Measurements from ENCODE around the gene IRF7. TPM values are rescaled to one million over a fixed set of nuclear protein-coding genes. Genes with fewer than 3 reads are reported as not detected.
"Not testable (repeated sequence)": the region's sequence is repeated elsewhere in the genome, so short reads cannot be mapped to it uniquely, and the experiment has no call there.

IRF7 gene
- total RNA-seq, 1 donor from 2014 or later, result 45.3 TPM

GRCh38 chr11:650482-650881, 34.7 kb upstream of the IRF7 start:
- no peak for DNase-seq
- Mint-ChIP-seq H3K4me3 (no peak overlapping the region), H3K36me3 (ENCODE audit: low read depth) (peaks cover 26% of the 10 kb centered on the region), H3K9me3 (no peaks in the 10 kb centered on the region), H3K27ac (no peak overlapping the region), H3K27me3 (no peaks in the 10 kb centered on the region), H3K4me1 (no peaks in the 10 kb centered on the region)
- intact Hi-C loops (cut with micrococcal nuclease), result no loop called here

DNA sequence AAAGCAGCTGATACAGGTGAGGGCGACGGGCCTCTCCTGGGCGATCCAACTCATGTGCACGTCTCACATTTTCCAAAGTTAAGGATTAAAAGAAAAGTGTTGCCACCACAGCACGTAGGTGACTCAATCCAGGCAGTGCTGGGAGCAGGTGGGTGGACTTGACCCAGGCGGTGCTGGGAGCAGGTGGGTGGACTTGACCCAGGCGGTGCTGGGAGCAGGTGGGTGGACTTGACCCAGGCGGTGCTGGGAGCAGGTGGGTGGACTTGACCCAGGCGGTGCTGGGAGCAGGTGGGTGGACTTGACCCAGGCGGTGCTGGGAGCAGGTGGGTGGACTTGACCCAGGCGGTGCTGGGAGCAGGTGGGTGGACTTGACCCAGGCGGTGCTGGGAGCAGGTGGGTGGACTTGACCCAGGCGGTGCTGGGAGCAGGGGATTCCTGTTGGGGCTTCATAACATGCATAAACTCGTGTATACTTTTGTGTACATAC, 32.0 kb upstream of the IRF7 start:
- H3K4me1 Mint-ChIP-seq; H3K27ac Mint-ChIP-seq; DNase-seq; H3K27me3 Mint-ChIP-seq; intact Hi-C loops (cut with micrococcal nuclease); H3K4me3 Mint-ChIP-seq; H3K9me3 Mint-ChIP-seq: not testable (repeated sequence)
- H3K36me3 Mint-ChIP-seq (ENCODE audit: low read depth), result peaks cover 19% of the 10 kb centered on the region

DNA sequence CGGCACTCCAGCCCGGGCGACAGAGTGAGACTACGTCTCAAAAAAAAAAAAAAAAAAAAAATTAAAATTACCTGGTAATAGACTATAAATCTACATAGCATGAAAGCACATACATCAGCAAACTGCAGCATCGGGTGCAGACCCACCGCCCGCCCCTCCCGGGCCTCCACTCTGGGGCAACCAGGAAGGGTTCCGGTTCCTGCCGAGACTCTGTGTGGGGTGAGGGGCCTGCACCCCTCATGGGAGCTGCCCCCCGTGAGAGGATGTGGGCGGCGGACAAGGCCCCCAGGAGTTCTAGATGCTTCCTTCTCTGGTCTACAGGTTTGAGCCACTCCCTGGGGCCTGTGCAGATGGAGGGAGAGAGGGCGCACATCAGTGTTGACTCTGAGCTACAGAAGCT, 30.5 kb upstream of the IRF7 start:
- Mint-ChIP-seq H3K4me3 (no peak overlapping the region), H3K27me3 (no peaks in the 10 kb centered on the region), H3K9me3 (no peaks in the 10 kb centered on the region), H3K27ac (no peak overlapping the region), H3K4me1 (peaks cover 2% of the 10 kb centered on the region), H3K36me3 (ENCODE audit: low read depth) (peaks cover 11% of the 10 kb centered on the region)
- intact Hi-C loops (cut with micrococcal nuclease), result no loop called here
- no peak for DNase-seq

- no peaks in the 10 kb centered on the region for H3K27me3 Mint-ChIP-seq
- no peak overlapping the region for H3K27ac Mint-ChIP-seq
- no peaks in the 10 kb centered on the region for H3K9me3 Mint-ChIP-seq
- intact Hi-C loops (cut with micrococcal nuclease), result no loop called here
- DNase-seq, result no peak
- peaks cover 2% of the 10 kb centered on the region for H3K4me1 Mint-ChIP-seq
- peaks cover 8% of the 10 kb centered on the region for H3K36me3 Mint-ChIP-seq (ENCODE audit: low read depth)
- H3K4me3 Mint-ChIP-seq, result no peak overlapping the region
Measured at GRCh38 chr11:645536-645935, 29.8 kb upstream of the IRF7 start.

GRCh38 chr11:643849-644738, 28.3 kb upstream of the IRF7 start:
- Mint-ChIP-seq H3K4me3 (no peak overlapping the region), H3K9me3 (no peaks in the 10 kb centered on the region), H3K27me3 (peaks cover 3% of the 10 kb centered on the region), H3K36me3 (ENCODE audit: low read depth) (peaks cover 9% of the 10 kb centered on the region), H3K27ac (no peak overlapping the region), H3K4me1 (peaks cover 4% of the 10 kb centered on the region)
- intact Hi-C loops (cut with micrococcal nuclease), result no loop called here
- no peak for DNase-seq

GRCh38 chr11:643366-643765, 27.6 kb upstream of the IRF7 start:
- intact Hi-C loops (cut with micrococcal nuclease), result no loop called here
- peaks cover 9% of the 10 kb centered on the region for H3K36me3 Mint-ChIP-seq (ENCODE audit: low read depth)

DNA sequence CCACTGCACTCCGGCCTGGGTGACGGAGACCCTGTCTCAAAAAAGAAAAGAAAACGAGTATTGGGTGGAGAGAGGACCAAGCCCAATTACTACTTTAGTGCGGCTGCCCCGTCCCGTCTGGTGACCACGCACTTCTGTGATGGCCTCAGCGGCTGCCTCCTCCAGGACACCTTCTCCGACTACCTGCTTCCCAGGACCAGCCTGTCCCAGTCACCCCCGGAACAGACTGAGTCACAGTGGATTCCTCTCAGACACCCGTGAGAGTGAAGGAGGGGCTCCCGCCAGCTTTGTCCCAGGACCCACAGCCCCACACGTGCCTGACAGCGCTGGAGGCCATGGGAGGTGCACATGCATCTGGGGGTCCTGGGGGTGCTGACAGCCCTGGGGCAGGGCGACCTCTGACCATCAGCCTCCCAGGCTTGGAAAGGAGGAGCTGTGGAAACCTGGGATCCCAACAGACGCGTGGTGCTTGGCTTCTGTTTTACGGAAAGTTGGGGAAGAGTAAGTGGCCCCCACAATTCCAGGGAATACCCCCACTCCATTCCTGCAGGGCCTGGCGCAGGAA, 26.1 kb upstream of the IRF7 start:
- DNase-seq, result no peak
- no peak overlapping the region for H3K27ac Mint-ChIP-seq
- no peak overlapping the region for H3K4me3 Mint-ChIP-seq
- H3K27me3 Mint-ChIP-seq, result peaks cover 16% of the 10 kb centered on the region
- H3K36me3 Mint-ChIP-seq (ENCODE audit: low read depth), result peaks cover 7% of the 10 kb centered on the region
- H3K9me3 Mint-ChIP-seq, result no peaks in the 10 kb centered on the region
- H3K4me1 Mint-ChIP-seq, result peaks cover 8% of the 10 kb centered on the region
- intact Hi-C loops (cut with micrococcal nuclease), result no loop called here

More at GRCh38 chr11:643366-643765, 27.6 kb upstream of the IRF7 start:
- Mint-ChIP-seq H3K27me3 (peaks cover 10% of the 10 kb centered on the region), H3K4me3 (no peak overlapping the region), H3K9me3 (no peaks in the 10 kb centered on the region), H3K27ac (no peak overlapping the region), H3K4me1 (peaks cover 4% of the 10 kb centered on the region)
- no peak for DNase-seq

GRCh38 chr11:640021-640706, 24.4 kb upstream of the IRF7 start:
- no peak overlapping the region for H3K27ac Mint-ChIP-seq
- H3K9me3 Mint-ChIP-seq, result no peaks in the 10 kb centered on the region
- DNase-seq, result no peak
- intact Hi-C loops (cut with micrococcal nuclease), result no loop called here
- peaks cover 27% of the 10 kb centered on the region for H3K27me3 Mint-ChIP-seq
- H3K4me1 Mint-ChIP-seq, result peaks cover 10% of the 10 kb centered on the region
- peaks cover 7% of the 10 kb centered on the region for H3K36me3 Mint-ChIP-seq (ENCODE audit: low read depth)
- H3K4me3 Mint-ChIP-seq, result peak overlapping the region; percentile 21

DNA sequence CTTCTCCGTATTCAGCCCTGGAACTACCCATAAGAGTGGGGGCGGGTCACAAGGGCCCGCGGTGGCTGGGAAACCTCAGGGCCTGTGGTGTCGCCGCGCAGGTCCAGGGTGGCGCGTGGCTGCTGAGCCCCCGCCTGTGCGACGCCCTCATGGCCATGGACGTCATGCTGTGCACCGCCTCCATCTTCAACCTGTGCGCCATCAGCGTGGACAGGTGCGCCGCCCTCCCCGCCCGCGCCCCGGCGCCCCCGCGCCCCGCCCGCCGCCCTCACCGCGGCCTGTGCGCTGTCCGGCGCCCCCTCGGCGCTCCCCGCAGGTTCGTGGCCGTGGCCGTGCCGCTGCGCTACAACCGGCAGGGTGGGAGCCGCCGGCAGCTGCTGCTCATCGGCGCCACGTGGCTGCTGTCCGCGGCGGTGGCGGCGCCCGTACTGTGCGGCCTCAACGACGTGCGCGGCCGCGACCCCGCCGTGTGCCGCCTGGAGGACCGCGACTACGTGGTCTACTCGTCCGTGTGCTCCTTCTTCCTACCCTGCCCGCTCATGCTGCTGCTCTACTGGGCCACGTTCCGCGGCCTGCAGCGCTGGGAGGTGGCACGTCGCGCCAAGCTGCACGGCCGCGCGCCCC, 23.7 kb upstream of the IRF7 start:
- DNase-seq, result no peak
- intact Hi-C loops (cut with micrococcal nuclease), result no loop called here
- Mint-ChIP-seq H3K36me3 (ENCODE audit: low read depth) (peaks cover 7% of the 10 kb centered on the region), H3K9me3 (no peaks in the 10 kb centered on the region), H3K27ac (no peak overlapping the region), H3K4me3 (no peak overlapping the region), H3K27me3 (peaks cover 27% of the 10 kb centered on the region), H3K4me1 (peaks cover 10% of the 10 kb centered on the region)

- Mint-ChIP-seq H3K27ac (no peak overlapping the region), H3K4me1 (peaks cover 10% of the 10 kb centered on the region), H3K4me3 (peak overlapping the region; percentile 26), H3K27me3 (peaks cover 27% of the 10 kb centered on the region), H3K36me3 (ENCODE audit: low read depth) (peaks cover 7% of the 10 kb centered on the region), H3K9me3 (no peaks in the 10 kb centered on the region)
- intact Hi-C loops (cut with micrococcal nuclease), result no loop called here
- DNase-seq, result no peak
Measured at GRCh38 chr11:638631-639331, 23.0 kb upstream of the IRF7 start.

- no peaks in the 10 kb centered on the region for H3K9me3 Mint-ChIP-seq
- intact Hi-C loops (cut with micrococcal nuclease), result no loop called here
- peaks cover 10% of the 10 kb centered on the region for H3K4me1 Mint-ChIP-seq
- H3K36me3 Mint-ChIP-seq (ENCODE audit: low read depth), result peaks cover 7% of the 10 kb centered on the region
- peak overlapping the region; percentile 49 for H3K4me3 Mint-ChIP-seq
- H3K27me3 Mint-ChIP-seq, result peaks cover 27% of the 10 kb centered on the region
- no peak for DNase-seq
- peak overlapping the region; percentile 51 for H3K27ac Mint-ChIP-seq
Measured at GRCh38 chr11:637593-638521, 22.1 kb upstream of the IRF7 start.

- no peaks in the 10 kb centered on the region for H3K9me3 Mint-ChIP-seq
- peak overlapping the region; percentile 49 for H3K4me3 Mint-ChIP-seq
- intact Hi-C loops (cut with micrococcal nuclease), result no loop called here
- H3K4me1 Mint-ChIP-seq, result peaks cover 8% of the 10 kb centered on the region
- DNase-seq, result no peak
- peaks cover 27% of the 10 kb centered on the region for H3K27me3 Mint-ChIP-seq
- H3K36me3 Mint-ChIP-seq (ENCODE audit: low read depth), result peaks cover 7% of the 10 kb centered on the region
- H3K27ac Mint-ChIP-seq, result no peak overlapping the region
Measured at GRCh38 chr11:637333-637592, 21.5 kb upstream of the IRF7 start.
